AG04450 (cell line): Measurements from ENCODE around the gene TACC3. TPM values are rescaled to one million over a fixed set of nuclear protein-coding genes. Genes with fewer than 3 reads are reported as not detected.

Experiments used
- CTCF ChIA-PET: fragments of 300-600, 350-600 bp; formaldehyde crosslinking; extraction: SDS; loops from one replicate; lab custom pipeline; 2022; ENCODE audit warnings: antibody characterized with exemption, inconsistent platforms; lab: Charles Lee
- POLR2A ChIA-PET: fragments of 350-600 bp; formaldehyde crosslinking; extraction: SDS; loops from one replicate; lab custom pipeline; 2021; ENCODE audit warnings: antibody characterized with exemption, inconsistent platforms; lab: Yijun Ruan, JAX
- DNase-seq: peaks from one replicate; pipeline ENCODE4 v3.0.0-alpha.2; 2011; ENCODE audit warnings: low read depth, low spot score
- H3K27ac ChIP-seq: one replicate; pipeline ENCODE4 v1.5.1; 2012; ENCODE audit warnings: low read depth, low read length, control low read depth
- H3K27me3 ChIP-seq: one replicate; pipeline ENCODE4 v1.6.0; 2012; ENCODE audit warnings: low read length; ENCODE audit not compliant: control insufficient read depth, insufficient read depth
- H3K4me3 ChIP-seq: 2 replicates; pipeline ENCODE4 v1.5.1; 2011; ENCODE audit warnings: mild to moderate bottlenecking, low read depth, low read length, control low read depth
- H3K9me3 ChIP-seq: 2 replicates; pipeline ENCODE4 v1.5.1; 2012; ENCODE audit warnings: low read length; ENCODE audit not compliant: control insufficient read depth, insufficient read depth
- polyA plus RNA-seq: library from polyadenylated mRNA; depleted of rRNA; stranded (reverse); fragments of >200 nt; gene quantifications from 2 replicates; pipeline ENCODE4 v1.2.3, GENCODE V29; 2011
- TF ChIP-seq, protein P1 (sequence below): IDR thresholded peaks from 2 replicates; pipeline ENCODE4 v1.5.1; 2011; ENCODE audit warnings: low read depth, low read length, control low read depth, inconsistent platforms

Gene TACC3
- polyA plus RNA-seq, 1 experiment, result 8.5 TPM

DNA sequence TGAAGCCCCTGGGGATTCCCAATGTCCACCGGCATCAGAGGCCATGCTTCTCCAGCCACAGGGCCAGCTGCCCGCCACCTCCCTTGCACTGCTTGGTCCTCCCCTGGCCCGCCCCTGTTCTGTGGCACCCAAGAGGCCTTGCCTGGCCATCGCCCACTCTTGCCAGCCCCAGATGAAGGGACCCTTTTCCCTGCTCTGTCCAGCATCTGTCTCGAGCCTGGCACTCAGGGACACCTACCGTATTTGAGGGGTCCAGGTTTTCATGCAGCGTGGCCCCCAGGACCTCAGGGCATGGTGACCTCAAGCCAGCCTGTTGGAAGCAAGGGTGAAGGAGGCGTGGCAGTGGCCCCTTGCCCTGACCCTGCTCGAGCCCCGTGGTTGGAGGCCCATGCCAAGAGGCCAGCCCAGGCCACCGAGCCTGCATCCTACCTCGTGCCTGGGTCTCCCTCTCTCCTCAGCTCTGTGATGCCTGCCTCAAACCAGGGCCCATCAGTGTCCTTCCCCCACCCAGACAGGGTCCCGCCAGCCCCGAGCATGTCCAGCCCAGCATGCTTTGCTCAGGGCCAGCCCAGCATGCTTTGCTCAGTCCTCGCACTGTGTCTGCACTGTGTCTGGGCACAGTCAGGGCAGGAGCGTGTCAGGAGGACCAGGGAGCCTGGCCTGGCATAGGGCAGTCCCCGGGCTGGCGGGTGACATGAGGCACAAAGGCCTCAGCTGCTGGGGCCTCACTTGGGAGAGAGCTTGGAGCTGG lies 57.5 kb downstream of the TACC3 start:
- DNase-seq, result no peak
- CTCF ChIA-PET, result interaction anchor here (1.4 kb wide), 1 partner anchor 121 kb away, joined by 4 read pairs; no protein-coding TSS in a partner anchor
- H3K9me3 ChIP-seq, result no peaks in the 10 kb centered on the region; the same call in 1 of the 2 replicates
- H3K4me3 ChIP-seq, result no peak overlapping the region
- TF ChIP-seq, protein P1, sequence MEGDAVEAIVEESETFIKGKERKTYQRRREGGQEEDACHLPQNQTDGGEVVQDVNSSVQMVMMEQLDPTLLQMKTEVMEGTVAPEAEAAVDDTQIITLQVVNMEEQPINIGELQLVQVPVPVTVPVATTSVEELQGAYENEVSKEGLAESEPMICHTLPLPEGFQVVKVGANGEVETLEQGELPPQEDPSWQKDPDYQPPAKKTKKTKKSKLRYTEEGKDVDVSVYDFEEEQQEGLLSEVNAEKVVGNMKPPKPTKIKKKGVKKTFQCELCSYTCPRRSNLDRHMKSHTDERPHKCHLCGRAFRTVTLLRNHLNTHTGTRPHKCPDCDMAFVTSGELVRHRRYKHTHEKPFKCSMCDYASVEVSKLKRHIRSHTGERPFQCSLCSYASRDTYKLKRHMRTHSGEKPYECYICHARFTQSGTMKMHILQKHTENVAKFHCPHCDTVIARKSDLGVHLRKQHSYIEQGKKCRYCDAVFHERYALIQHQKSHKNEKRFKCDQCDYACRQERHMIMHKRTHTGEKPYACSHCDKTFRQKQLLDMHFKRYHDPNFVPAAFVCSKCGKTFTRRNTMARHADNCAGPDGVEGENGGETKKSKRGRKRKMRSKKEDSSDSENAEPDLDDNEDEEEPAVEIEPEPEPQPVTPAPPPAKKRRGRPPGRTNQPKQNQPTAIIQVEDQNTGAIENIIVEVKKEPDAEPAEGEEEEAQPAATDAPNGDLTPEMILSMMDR, result no peak
- peaks cover 10% of the 10 kb centered on the region for H3K27me3 ChIP-seq
- POLR2A ChIA-PET, result no interaction called here
- H3K27ac ChIP-seq, result no peak overlapping the region

DNA sequence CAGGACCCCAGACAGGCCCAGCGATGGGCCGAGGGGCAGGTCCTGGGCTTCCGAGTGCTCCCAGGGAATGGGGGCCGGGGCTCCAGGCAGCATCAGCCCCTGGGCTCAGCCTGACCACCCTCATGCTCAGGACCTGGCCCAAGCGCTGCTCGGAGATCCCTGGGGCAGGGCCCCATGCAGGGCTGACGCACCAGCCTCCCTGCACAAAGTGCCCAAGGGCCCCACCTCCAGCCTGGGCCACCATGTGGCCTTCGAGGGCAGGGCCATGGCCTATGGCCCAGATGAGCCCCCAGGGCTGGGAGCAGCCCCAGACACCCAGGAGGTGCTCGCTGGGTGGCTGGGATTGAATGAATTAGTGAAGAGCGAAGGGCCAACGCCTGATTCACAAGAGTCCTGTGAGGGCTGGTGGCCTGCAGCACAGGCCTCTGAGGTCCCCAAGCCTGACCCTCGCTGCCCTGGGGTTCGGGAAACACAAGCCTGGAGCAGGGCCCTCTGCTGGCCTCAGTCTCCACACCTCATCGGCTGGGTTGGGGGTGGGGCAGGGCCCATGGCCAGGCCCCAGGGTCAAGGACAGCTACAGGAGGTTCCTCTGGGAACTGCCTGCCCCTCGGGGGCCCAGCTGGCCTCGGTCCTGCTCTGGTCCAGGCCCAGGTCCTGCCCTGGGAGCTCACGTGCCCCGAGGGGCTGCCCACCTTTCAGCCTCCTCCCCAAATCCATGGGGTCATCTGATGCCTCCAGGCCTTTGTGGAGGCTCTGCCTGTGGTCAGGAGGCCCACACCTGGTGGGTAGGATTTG lies 58.5 kb downstream of the TACC3 start:
- POLR2A ChIA-PET, result interaction anchor here (0.6 kb wide), 1 partner anchor 80 kb away, joined by 4 read pairs; no protein-coding TSS in a partner anchor
- Histone ChIP-seq H3K9me3 (no peaks in the 10 kb centered on the region; the same call in 1 of the 2 replicates), H3K27ac (no peak overlapping the region), H3K4me3 (no peak overlapping the region), H3K27me3 (peaks cover 19% of the 10 kb centered on the region)
- TF ChIP-seq, protein P1, result no peak
- CTCF ChIA-PET, result no interaction called here
- no peak for DNase-seq

DNA sequence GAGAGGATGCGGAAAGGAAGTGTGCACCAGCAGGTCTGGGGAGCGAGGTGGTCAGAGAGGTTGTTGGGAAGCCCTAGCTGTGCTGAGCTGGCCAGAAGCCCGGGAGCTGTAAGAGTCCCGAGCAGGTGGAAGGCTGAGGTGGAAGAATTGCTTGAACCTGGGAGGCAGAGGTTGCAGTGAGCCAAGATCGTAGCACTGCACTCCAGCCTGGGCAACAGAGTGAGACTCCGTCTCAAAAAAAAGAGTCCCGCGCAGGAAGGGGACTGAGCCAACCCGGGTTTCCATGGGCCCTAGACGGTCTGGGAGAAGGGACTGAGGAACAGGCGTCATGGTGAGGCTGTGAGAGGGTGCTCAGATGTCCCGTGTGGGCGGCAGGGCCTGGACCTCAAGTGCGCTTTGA lies 59.1 kb downstream of the TACC3 start:
- TF ChIP-seq, protein P1, result no peak
- H3K4me3 ChIP-seq, result no peak overlapping the region
- no peak overlapping the region for H3K27ac ChIP-seq
- ChIA-PET POLR2A (no interaction called here), CTCF (interaction anchor here (0.6 kb wide), 1 partner anchor 77 kb away, joined by 3 read pairs; no protein-coding TSS in a partner anchor)
- DNase-seq, result no peak
- peaks cover 21% of the 10 kb centered on the region for H3K27me3 ChIP-seq
- no peaks in the 10 kb centered on the region; the same call in 1 of the 2 replicates for H3K9me3 ChIP-seq

DNA sequence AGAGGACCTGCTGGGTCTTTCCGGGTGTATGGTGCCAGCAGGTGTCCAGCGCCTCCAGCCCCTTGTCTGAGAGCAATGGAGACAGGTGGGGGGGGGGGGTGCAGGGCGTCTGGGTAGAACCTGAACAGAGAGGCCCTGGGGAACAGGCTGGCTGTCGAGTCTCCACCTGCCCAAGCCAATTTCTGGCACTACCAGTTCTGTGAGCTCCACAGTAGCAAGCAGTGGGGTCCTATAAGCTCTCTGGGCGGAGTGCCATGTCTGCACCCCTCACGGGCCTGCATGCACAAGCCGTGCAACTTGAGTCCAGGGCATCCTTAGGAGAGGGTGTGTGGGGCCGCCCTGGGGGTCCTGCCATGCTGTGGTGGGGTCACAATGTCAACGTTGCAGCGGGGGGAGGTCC lies 61.7 kb downstream of the TACC3 start:
- Histone ChIP-seq H3K9me3 (no peaks in the 10 kb centered on the region; the same call in 1 of the 2 replicates), H3K27ac (no peak overlapping the region), H3K4me3 (no peak overlapping the region), H3K27me3 (peaks cover 14% of the 10 kb centered on the region)
- ChIA-PET CTCF (no interaction called here), POLR2A (interaction anchor here (0.6 kb wide), 1 partner anchor 8 kb away, joined by 3 read pairs; no protein-coding TSS in a partner anchor)
- DNase-seq, result no peak
- TF ChIP-seq, protein P1, result no peak
